H1 (cell line): Measurements from ENCODE around the gene PCSK1N. TPM values are rescaled to one million over a fixed set of nuclear protein-coding genes. Genes with fewer than 3 reads are reported as not detected.

Experiments used
- CTCF ChIA-PET: fragments of 300-600 bp; sonication (Branson Sonifier 250); formaldehyde crosslinking; loops from one replicate; lab custom pipeline; 2021; ENCODE audit not compliant: partially characterized antibody; lab: Charles Lee
- POLR2A ChIA-PET: fragments of 300-600 bp; sonication (Branson Sonifier 250); formaldehyde crosslinking; loops from one replicate; lab custom pipeline; 2021; ENCODE audit warnings: inconsistent platforms; ENCODE audit not compliant: partially characterized antibody; lab: Charles Lee
- DNase-seq, 2 experiments: peaks; one replicate each; pipeline versions ENCODE4 v3.0.0 to v3.0.0-alpha.2; 2010 to 2022; ENCODE audit warnings: low spot score in 2 of 2, low read depth in 1 of 2, mixed read lengths in 1 of 2
- FAIRE-seq: peaks from 2 replicates; lab custom pipeline; 2011; peaks lifted over from hg19 to GRCh38; lab: Jason Lieb, UNC
- H2AFZ ChIP-seq: 2 replicates; pipeline ENCODE4 v1.8.1; 2012; ENCODE audit warnings: low read length, inconsistent platforms
- H2AK5ac ChIP-seq: 2 replicates; pipeline ENCODE4 v1.6.1; 2013; ENCODE audit warnings: low read depth, low read length
- H2BK120ac ChIP-seq: replicated peaks from 2 replicates; pipeline ENCODE3; 2013; ENCODE audit warnings: low read depth, low read length, inconsistent platforms
- H2BK12ac ChIP-seq: 2 replicates; pipeline ENCODE4 v1.6.1; 2013; ENCODE audit warnings: low read depth, low read length
- H2BK15ac ChIP-seq: 2 replicates; pipeline ENCODE4 v1.6.1; 2013; ENCODE audit warnings: low read length
- H2BK20ac ChIP-seq: 2 replicates; pipeline ENCODE4 v1.6.1; 2013; ENCODE audit warnings: low read length
- H2BK5ac ChIP-seq: 2 replicates; pipeline ENCODE4 v1.6.1; 2013; ENCODE audit warnings: low read depth, low read length
- H3K14ac ChIP-seq: 2 replicates; pipeline ENCODE4 v1.6.1; 2013; ENCODE audit warnings: inconsistent platforms; ENCODE audit not compliant: insufficient read length
- H3K18ac ChIP-seq: 2 replicates; pipeline ENCODE4 v1.6.1; 2013; ENCODE audit warnings: low read length; ENCODE audit errors: extremely low read depth
- H3K23ac ChIP-seq: 2 replicates; pipeline ENCODE4 v1.6.1; 2013; ENCODE audit warnings: inconsistent platforms; ENCODE audit not compliant: insufficient read length
- H3K23me2 ChIP-seq: 2 replicates; pipeline ENCODE4 v1.6.1; 2013; ENCODE audit warnings: low read depth, low read length
- H3K27ac ChIP-seq: 2 replicates; pipeline ENCODE4 v1.6.1; 2011; ENCODE audit warnings: low read depth, low read length, inconsistent platforms
- H3K27me3 ChIP-seq, 4 experiments: replicated peaks in 1 of 4; 1 replicate in 1 of 4; 2 replicates in 3 of 4; pipeline versions ENCODE4 v1.6.1 to v1.8.1; 2011 to 2013; ENCODE audit warnings: low read length in 3 of 4, mild to moderate bottlenecking in 3 of 4, inconsistent platforms in 2 of 4, mixed read lengths in 2 of 4, moderate library complexity in 1 of 4; ENCODE audit not compliant: control insufficient read depth in 3 of 4, insufficient read depth in 3 of 4; ENCODE audit errors: extremely low read depth in 1 of 4
- H3K36me3 ChIP-seq, 4 experiments: 2 replicates each; pipeline versions ENCODE4 v1.6.1 to v1.8.1; 2011 to 2013; ENCODE audit warnings: mild to moderate bottlenecking in 4 of 4, low read length in 3 of 4, moderate library complexity in 2 of 4, control low read depth in 1 of 4, inconsistent platforms in 1 of 4; ENCODE audit not compliant: insufficient read depth in 4 of 4, control insufficient read depth in 2 of 4
- H3K4ac ChIP-seq: replicated peaks from 2 replicates; pipeline ENCODE3; 2013; ENCODE audit warnings: low read length, low read depth, mixed read lengths, inconsistent platforms; ENCODE audit not compliant: insufficient read length
- H3K4me1 ChIP-seq, 4 experiments: replicated peaks in 1 of 4; 1 replicate in 1 of 4; 2 replicates in 3 of 4; pipeline versions ENCODE4 v1.6.1 to v1.8.1; 2011 to 2013; ENCODE audit warnings: low read length in 3 of 4, inconsistent platforms in 2 of 4, mixed read lengths in 1 of 4; ENCODE audit not compliant: insufficient read depth in 4 of 4, control insufficient read depth in 3 of 4
- H3K4me2 ChIP-seq, 2 experiments: 2 replicates each; pipeline versions ENCODE4 v1.6.1 to v1.8.1; 2011 to 2013; ENCODE audit warnings: low read depth in 2 of 2, low read length in 2 of 2, control low read depth in 1 of 2, inconsistent platforms in 1 of 2, mild to moderate bottlenecking in 1 of 2; ENCODE audit not compliant: insufficient read depth in 1 of 2
- H3K4me3 ChIP-seq, 4 experiments: fragments of 200-600, 300-600 bp in 1 of 4; sonication (generic), shearing (Covaris generic), sonication (Bioruptor Twin) in 1 of 4; 2 replicates each; pipeline versions ENCODE4 v1.5.1 to v1.8.1; 2011 to 2016; ENCODE audit warnings: low read length in 4 of 4, low read depth in 3 of 4, control low read depth in 2 of 4, inconsistent platforms in 2 of 4, mild to moderate bottlenecking in 2 of 4, mixed read lengths in 1 of 4, moderate library complexity in 1 of 4; ENCODE audit not compliant: insufficient read depth in 2 of 4; ENCODE audit errors: extremely low read depth in 1 of 4
- H3K56ac ChIP-seq: replicated peaks from 2 replicates; pipeline ENCODE3; 2013; ENCODE audit warnings: low read depth, mild to moderate bottlenecking, mixed read lengths, low read length, inconsistent platforms; ENCODE audit not compliant: insufficient read length
- H3K79me1 ChIP-seq: 2 replicates; pipeline ENCODE4 v1.6.1; 2013; ENCODE audit warnings: low read depth, low read length, control low read depth
- H3K79me2 ChIP-seq, 2 experiments: 2 replicates each; pipeline versions ENCODE4 v1.6.1 to v1.8.1; 2012 to 2013; ENCODE audit warnings: low read length in 2 of 2, mild to moderate bottlenecking in 2 of 2, inconsistent platforms in 1 of 2; ENCODE audit not compliant: insufficient read depth in 2 of 2, control insufficient read depth in 1 of 2
- H3K9ac ChIP-seq, 4 experiments: replicated peaks in 1 of 4; 1 replicate in 1 of 4; 2 replicates in 3 of 4; pipeline versions ENCODE4 v1.6.1 to v1.8.1; 2011 to 2013; ENCODE audit warnings: low read depth in 3 of 4, low read length in 3 of 4, control low read depth in 2 of 4, mild to moderate bottlenecking in 2 of 4, moderate library complexity in 2 of 4, inconsistent platforms in 1 of 4; ENCODE audit errors: extremely low read depth in 1 of 4
- H3K9me3 ChIP-seq, 2 experiments: 2 replicates each; pipeline versions ENCODE4 v1.6.1 to v1.8.1; 2012 to 2013; ENCODE audit warnings: mild to moderate bottlenecking in 2 of 2, moderate library complexity in 2 of 2, control low read depth in 1 of 2, inconsistent platforms in 1 of 2, low read depth in 1 of 2, low read length in 1 of 2, mixed read lengths in 1 of 2; ENCODE audit not compliant: insufficient read depth in 2 of 2
- H4K20me1 ChIP-seq, 2 experiments: replicated peaks in 1 of 2; 2 replicates each; pipeline versions ENCODE3 to v1.8.1; 2011 to 2013; ENCODE audit warnings: inconsistent platforms in 2 of 2, low read length in 2 of 2, mild to moderate bottlenecking in 1 of 2; ENCODE audit not compliant: insufficient read depth in 2 of 2, control insufficient read depth in 1 of 2
- H4K5ac ChIP-seq: 2 replicates; pipeline ENCODE4 v1.6.1; 2013; ENCODE audit warnings: low read length, low read depth, mixed read lengths, inconsistent platforms; ENCODE audit not compliant: insufficient read length
- H4K8ac ChIP-seq: 2 replicates; pipeline ENCODE4 v1.8.0; 2013; ENCODE audit warnings: mild to moderate bottlenecking, moderate library complexity, low read length, inconsistent platforms; ENCODE audit not compliant: insufficient read depth; ENCODE audit errors: extremely low read depth
- H4K91ac ChIP-seq: replicated peaks from 2 replicates; pipeline ENCODE3; 2013; ENCODE audit warnings: low read length, mixed read lengths, inconsistent platforms; ENCODE audit not compliant: insufficient read length
- EGR1 ChIP-seq: IDR thresholded peaks from 2 replicates; pipeline ENCODE4 v1.6.1; 2011; ENCODE audit warnings: low read depth, low read length, borderline replicate concordance
- EZH2 ChIP-seq: fragments of 200-600 bp; sonication (generic); IDR thresholded peaks from 2 replicates; pipeline ENCODE4 v1.7.1; 2012; ENCODE audit warnings: low read depth, mild to moderate bottlenecking, moderate library complexity, low read length, inconsistent platforms; ENCODE audit not compliant: severe bottlenecking
- KDM1A ChIP-seq: fragments of 200-600, 300-600 bp; sonication (generic); IDR thresholded peaks from 2 replicates; pipeline ENCODE4 v1.7.1; 2016; ENCODE audit warnings: mild to moderate bottlenecking, low read length, borderline replicate concordance
- WGBS, 2 experiments: shearing (Covaris generic) in 1 of 2; methylation state at CpG; one replicate each; pipeline versions ENCODE4 v1.1.6 to v1.1.7; 2013 to 2015; ENCODE audit warnings: low lambda C conversion rate in 2 of 2, mixed read lengths in 2 of 2, inconsistent platforms in 1 of 2, low coverage in 1 of 2, missing lambda C conversion rate in 1 of 2; ENCODE audit not compliant: insufficient replicate concordance in 2 of 2, insufficient coverage in 1 of 2, insufficient read length in 1 of 2; ENCODE audit errors: extremely low coverage in 1 of 2, missing lambda C conversion rate in 1 of 2; 5-methylcytosine and 5-hydroxymethylcytosine counted together
- polyA plus RNA-seq, 7 experiments: library from polyadenylated mRNA; depleted of rRNA in 3 of 7; stranded (reverse) in 5 of 7; unstranded in 2 of 7; fragments of >200 nt in 5 of 7; fragments of 200-250 nt in 2 of 7; gene quantifications; 1 replicate in 5 of 7; 2 replicates in 1 of 7; 4 replicates in 1 of 7; pipeline versions ENCODE4 v1.2.1 to v1.2.3, GENCODE V29; 2011 to 2013; ENCODE audit warnings: missing spikeins in 2 of 7, mixed read lengths in 2 of 7
- total RNA-seq: library from RNA; stranded (reverse); fragmentation: NEBNext Ultra II Directional; extraction: Animal tissue kit (Norgen Biotek cat#: 25700); gene quantifications from 2 replicates; pipeline ENCODE4 v1.2.1, GENCODE V29; 2021

PCSK1N gene
- total and polyA plus RNA-seq, 2 of the 8 experiments (the other 6 are each of a cell fraction or from before 2014, with no cell fraction given) = 3.6 to 4.5 TPM

GRCh38 chrX:48824066-48824465, 11.3 kb downstream of the PCSK1N start:
- WGBS, 2 experiments = 100% methylated on average over 1 of the region's 8 CpGs; no CpG with 5 or more reads in 1 of the 2 experiments
- POLR2A ChIA-PET = interaction anchor here (0.6 to 1.9 kb wide), 6 partner anchors 10 to 161 kb away, joined by 3 to 5 read pairs (median 3); partner anchors contain the start of genes PQBP1 and TIMM17B
- H4K5ac ChIP-seq = no peak overlapping the region
- H3K4me3 ChIP-seq = no peak overlapping the region
- no peak overlapping the region for H3K56ac ChIP-seq
- no peak overlapping the region for H3K18ac ChIP-seq
- no peak overlapping the region for H4K8ac ChIP-seq
- peaks cover 0 to 3% (median 0%) of the 10 kb centered on the region in 4 experiments; a peak in 2 of 7 replicates for H3K4me1 ChIP-seq
- CTCF ChIA-PET = interaction anchor here (1.0 kb wide), 1 partner anchor 11 kb away, joined by 3 read pairs; no protein-coding TSS in a partner anchor
- no peaks in the 10 kb centered on the region for H3K79me1 ChIP-seq
- H3K27ac ChIP-seq = no peak overlapping the region
- no peak overlapping the region for H2BK120ac ChIP-seq
- TF ChIP-seq EZH2 = no peak
- TF ChIP-seq EGR1 = no peak
- no peak for TF ChIP-seq KDM1A
- no peak overlapping the region for H4K91ac ChIP-seq
- no peak overlapping the region for H2BK20ac ChIP-seq
- H3K27me3 ChIP-seq = peaks cover 0 to 7% (median 2%) of the 10 kb centered on the region in 4 experiments; a peak in 3 of 7 replicates
- no peak overlapping the region for H2AK5ac ChIP-seq
- H3K14ac ChIP-seq = no peak overlapping the region
- no peak overlapping the region for H3K4me2 ChIP-seq
- no peak overlapping the region for H3K4ac ChIP-seq
- no peak overlapping the region for H2BK12ac ChIP-seq
- no peaks in the 10 kb centered on the region for H3K79me2 ChIP-seq
- peaks cover 0 to under 1% of the 10 kb centered on the region in 2 experiments for H4K20me1 ChIP-seq
- H2BK15ac ChIP-seq = no peak overlapping the region
- no peak overlapping the region for H2AFZ ChIP-seq
- peaks cover 0 to 16% (median 4%) of the 10 kb centered on the region in 4 experiments; a peak in 5 of 8 replicates for H3K36me3 ChIP-seq
- no peaks in the 10 kb centered on the region; a peak in 1 of 4 replicates for H3K9me3 ChIP-seq
- H2BK5ac ChIP-seq = no peak overlapping the region
- no peaks in the 10 kb centered on the region for H3K23me2 ChIP-seq
- H3K9ac ChIP-seq = no peak overlapping the region
- no peak overlapping the region for H3K23ac ChIP-seq
- FAIRE-seq (no peak), DNase-seq (no peak)
